Mucosa of gallbladder (tissue), 1 donor: ENCODE results near the gene ATRNL1. TPM values are rescaled to one million over a fixed set of nuclear protein-coding genes. Genes with fewer than 3 reads are reported as not detected.

Experiments used
- DNase-seq: peaks from one replicate; pipeline ENCODE4 v3.0.0-alpha.2; 2020; ENCODE audit warnings: low spot score
- total RNA-seq: library from RNA; stranded (reverse); gene quantifications from one replicate; pipeline ENCODE4 v1.2.1, GENCODE V29; 2021
- donor health status: DM: no; HTN: no; CAD: no.

Gene ATRNL1
- total RNA-seq, 1 donor from 2014 or later: 2.7 TPM

GRCh38 chr10:115945701-115946445 is 852.7 kb downstream of the ATRNL1 start:
- no peak for DNase-seq

GRCh38 chr10:115947104-115947503 is 853.9 kb downstream of the ATRNL1 start:
- no peak for DNase-seq

GRCh38 chr10:115948465-115948864 is 855.3 kb downstream of the ATRNL1 start:
- DNase-seq: no peak

- no peak for DNase-seq
Observed at GRCh38 chr10:115949282-115949844, 856.2 kb downstream of the ATRNL1 start.

- DNase-seq: no peak
Observed at GRCh38 chr10:115950320-115950719, 857.2 kb downstream of the ATRNL1 start.

- DNase-seq: no peak
Observed at GRCh38 chr10:115951242-115951641, 858.1 kb downstream of the ATRNL1 start.

- DNase-seq: no peak
Observed at GRCh38 chr10:115953281-115953680, 860.1 kb downstream of the ATRNL1 start.

- DNase-seq: no peak
Observed at GRCh38 chr10:115953968-115954367, 860.8 kb downstream of the ATRNL1 start.

- no peak for DNase-seq
Observed at GRCh38 chr10:115956225-115957011, 863.3 kb downstream of the ATRNL1 start.

GRCh38 chr10:115957012-115957399 is 863.8 kb downstream of the ATRNL1 start:
- DNase-seq: no peak

GRCh38 chr10:115957786-115958442 is 864.7 kb downstream of the ATRNL1 start:
- DNase-seq: no peak

GRCh38 chr10:115963848-115964247 is 870.7 kb downstream of the ATRNL1 start:
- DNase-seq: no peak

GRCh38 chr10:115964827-115965226 is 871.7 kb downstream of the ATRNL1 start:
- DNase-seq: no peak

- DNase-seq: no peak
Observed at GRCh38 chr10:115965376-115965775, 872.2 kb downstream of the ATRNL1 start.

GRCh38 chr10:115968236-115968635 is 875.1 kb downstream of the ATRNL1 start:
- DNase-seq: no peak

- no peak for DNase-seq
Observed at GRCh38 chr10:115969591-115969990, 876.4 kb downstream of the ATRNL1 start.

GRCh38 chr10:115971921-115972320 is 878.8 kb downstream of the ATRNL1 start:
- DNase-seq: no peak

GRCh38 chr10:115972426-115972825 is 879.3 kb downstream of the ATRNL1 start:
- DNase-seq: no peak

- DNase-seq: no peak
Observed at GRCh38 chr10:115974351-115974750, 881.2 kb downstream of the ATRNL1 start.

- no peak for DNase-seq
Observed at GRCh38 chr10:115974816-115975430, 881.8 kb downstream of the ATRNL1 start.

- DNase-seq: no peak
Observed at GRCh38 chr10:115975506-115975905, 882.3 kb downstream of the ATRNL1 start.

- no peak for DNase-seq
Observed at GRCh38 chr10:115976342-115976741, 883.2 kb downstream of the ATRNL1 start.
